GM21515 (cell line): ENCODE results near the gene TOX2.

ENCODE experiments used
- ATAC-seq: cut with Tn5 transposase; IDR thresholded peaks from one replicate; pipeline ENCODE4 v1.9.1; 2021; ENCODE audit not compliant: unreplicated experiment

Gene TOX2

GRCh38 chr20:44052166-44052565 lies 137.5 kb downstream of the TOX2 start:
- no peak for ATAC-seq

DNA sequence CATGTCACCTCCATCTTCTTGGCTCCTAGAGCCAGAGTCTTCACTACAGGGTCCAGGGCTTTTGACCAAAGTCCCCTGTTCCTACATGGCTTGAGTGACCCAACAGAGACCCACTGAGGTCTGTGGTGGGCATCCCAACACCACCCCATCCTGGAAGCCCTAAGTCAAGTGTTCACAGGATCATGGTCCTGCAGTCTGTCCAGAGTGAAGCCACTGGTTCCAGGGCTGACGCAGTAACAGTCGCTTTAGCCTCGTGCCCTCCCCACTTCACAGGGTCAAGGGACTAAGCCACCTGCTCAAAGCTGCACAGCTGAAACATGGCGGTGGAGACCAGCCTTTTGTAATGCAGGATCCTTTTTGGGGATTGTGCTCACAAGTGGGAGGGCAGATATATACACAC lies 138.4 kb downstream of the TOX2 start:
- ATAC-seq, result no peak

DNA sequence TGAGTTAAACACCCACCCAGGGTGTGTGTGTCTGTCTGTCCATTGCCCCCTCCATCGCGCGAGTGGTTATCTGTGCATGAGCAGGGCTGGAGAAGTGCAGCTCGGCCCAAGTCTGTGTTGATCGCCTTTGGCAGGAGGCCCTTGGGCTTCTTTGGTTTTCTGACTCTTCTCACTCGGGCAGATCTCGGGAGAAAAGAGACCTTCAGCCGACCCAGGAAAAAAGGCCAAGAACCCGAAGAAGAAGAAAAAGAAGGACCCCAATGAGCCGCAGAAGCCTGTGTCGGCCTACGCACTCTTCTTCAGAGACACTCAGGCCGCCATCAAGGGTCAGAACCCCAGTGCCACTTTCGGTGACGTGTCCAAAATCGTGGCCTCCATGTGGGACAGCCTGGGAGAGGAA lies 139.5 kb downstream of the TOX2 start:
- no peak for ATAC-seq

- ATAC-seq, result no peak
These were observed 140.2 kb downstream of the TOX2 start for GRCh38 chr20:44054849-44055248.

- ATAC-seq, result no peak
These were observed 141.5 kb downstream of the TOX2 start for GRCh38 chr20:44056010-44056698.

- ATAC-seq, result no peak
These were observed 143.3 kb downstream of the TOX2 start for GRCh38 chr20:44057698-44058675.

GRCh38 chr20:44064501-44065400 lies 150.1 kb downstream of the TOX2 start:
- no peak for ATAC-seq

DNA sequence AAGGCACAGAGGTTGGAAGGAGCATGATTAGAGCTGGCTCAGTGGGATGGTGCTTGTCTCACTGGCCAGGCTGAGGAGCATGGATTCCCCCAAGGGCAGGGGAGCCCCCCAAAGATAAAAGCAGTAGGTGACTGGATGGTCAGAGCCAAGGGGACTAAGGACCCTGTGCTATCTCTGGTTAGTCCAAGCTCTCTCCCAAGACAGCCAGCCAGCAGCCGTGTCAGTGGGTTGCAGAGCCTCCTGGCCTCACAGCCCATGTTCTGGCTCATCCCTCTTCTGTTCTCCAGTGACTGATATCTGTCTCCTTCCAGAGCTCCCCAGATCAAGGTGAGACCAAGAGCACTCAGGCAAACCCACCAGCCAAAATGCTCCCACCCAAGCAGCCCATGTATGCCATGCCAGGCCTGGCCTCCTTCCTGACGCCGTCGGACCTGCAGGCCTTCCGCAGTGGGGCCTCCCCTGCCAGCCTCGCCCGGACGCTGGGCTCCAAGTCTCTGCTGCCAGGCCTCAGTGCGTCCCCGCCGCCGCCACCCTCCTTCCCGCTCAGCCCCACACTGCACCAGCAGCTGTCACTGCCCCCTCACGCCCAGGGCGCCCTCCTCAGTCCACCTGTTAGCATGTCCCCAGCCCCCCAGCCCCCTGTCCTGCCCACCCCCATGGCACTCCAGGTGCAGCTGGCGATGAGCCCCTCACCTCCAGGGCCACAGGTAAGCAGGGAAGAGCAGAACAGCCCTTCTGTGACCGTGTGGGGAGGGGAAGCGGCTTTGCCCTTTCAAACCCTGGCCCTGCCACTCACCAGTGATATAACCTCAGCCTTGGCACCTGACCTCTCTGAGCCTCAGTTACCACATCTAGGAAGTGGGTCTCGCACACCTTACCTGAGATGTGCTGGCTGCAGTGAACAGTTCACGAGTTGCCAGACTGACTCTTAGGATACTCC lies 151.0 kb downstream of the TOX2 start:
- ATAC-seq, result no peak

- no peak for ATAC-seq
These were observed 152.3 kb downstream of the TOX2 start for GRCh38 chr20:44066645-44067606.

GRCh38 chr20:44067650-44068081 lies 153.0 kb downstream of the TOX2 start:
- ATAC-seq, result no peak

DNA sequence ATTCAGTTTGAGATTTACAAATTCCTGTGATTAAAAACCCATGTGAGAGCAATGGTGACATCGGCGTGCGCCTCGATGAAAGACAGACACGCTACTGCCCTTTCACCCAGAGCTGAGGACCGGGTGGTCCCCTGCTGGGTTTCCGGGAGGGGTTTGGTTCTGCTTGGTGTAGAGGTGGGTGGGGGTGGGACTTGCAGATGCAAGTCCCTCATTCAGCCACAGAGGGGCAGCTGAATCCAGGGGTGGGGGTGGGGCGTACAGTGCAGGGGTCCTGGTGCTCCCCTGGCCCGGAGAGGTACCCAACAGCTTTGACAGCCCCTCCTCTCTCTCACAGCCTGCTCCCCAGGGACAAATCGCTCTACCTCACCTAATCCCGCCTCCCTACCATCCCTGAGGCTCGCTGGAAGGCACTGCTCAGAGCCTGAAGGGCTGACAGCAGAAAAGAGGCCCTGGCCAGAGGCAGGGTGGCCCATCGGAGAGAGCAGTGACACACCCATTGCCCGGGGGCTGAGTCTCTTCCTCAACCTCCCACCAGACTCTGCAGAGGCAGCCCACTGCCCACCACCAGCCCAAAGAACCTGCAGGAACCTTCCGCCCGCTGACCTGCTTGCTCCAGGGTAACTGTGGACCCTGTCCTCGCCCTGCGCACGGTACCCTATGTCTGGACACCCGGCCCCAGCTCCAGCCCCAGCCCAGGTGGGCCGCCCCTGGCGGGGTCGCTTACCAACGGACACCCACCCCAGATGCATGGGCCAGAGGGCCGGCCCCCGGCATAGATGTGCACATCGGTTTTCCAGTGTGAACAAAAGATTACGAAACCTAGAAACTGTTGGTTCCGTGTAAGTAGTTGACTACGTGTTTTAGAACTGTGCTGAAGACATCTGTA lies 153.9 kb downstream of the TOX2 start:
- no peak for ATAC-seq

- no peak for ATAC-seq
These were observed 154.8 kb downstream of the TOX2 start for GRCh38 chr20:44069203-44070011.

DNA sequence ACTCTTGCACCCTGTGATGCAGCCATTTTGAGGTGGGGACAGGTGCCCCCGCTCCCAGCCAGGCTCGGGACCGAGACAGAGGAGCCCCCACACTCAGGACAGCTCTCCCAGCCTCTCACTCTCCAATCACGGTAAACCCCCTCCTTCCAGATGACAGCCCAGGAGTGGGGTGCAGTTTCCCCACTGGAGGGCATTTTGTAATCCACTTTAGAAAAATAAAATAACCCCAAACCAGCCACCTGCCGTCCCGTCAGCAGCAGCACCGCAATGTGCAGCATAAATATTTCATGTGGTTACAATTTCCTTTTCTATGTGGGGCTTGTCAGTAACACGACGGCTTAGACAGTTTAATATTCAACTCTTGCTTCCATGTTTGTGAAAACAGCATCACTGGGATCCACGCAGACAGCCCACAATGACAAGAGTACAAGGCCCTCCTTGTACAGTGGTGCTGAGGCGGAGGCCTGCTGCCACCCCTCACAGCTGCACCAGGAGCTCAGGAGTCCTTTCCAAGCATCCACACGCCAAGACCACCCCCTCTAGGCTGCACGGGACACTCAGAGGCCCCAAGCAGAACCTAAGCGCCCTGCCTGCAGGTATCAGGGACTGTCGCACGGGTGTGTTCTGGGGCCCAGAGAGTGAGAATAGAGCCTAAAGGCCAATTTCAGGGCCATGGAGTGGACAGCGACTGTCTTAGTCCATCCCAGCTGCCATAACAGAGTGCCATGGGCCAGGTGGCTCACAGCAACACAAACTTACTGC lies 155.7 kb downstream of the TOX2 start:
- ATAC-seq, result no peak

GRCh38 chr20:44071057-44071456 lies 156.4 kb downstream of the TOX2 start:
- no peak for ATAC-seq

- ATAC-seq, result no peak
These were observed 157.0 kb downstream of the TOX2 start for GRCh38 chr20:44071526-44072111.

DNA sequence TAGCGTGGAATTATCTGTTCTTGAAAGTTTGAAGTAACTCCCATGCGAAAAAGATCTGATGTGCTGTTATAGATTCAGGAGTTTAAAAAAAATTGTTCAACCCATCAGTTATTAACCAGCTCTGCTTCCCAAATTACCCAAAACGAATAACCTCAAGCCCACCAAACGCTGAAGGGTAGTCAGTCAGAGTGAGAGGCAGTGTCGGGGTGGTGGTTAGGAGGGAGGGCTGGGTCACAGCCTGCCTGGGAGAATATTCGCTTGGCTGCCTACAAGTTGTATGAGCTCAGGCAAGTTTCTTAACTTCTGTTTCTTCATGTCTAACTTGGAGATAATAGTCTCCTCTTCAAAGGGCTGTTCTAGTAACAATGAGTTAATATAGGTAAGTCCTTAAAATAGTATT lies 157.7 kb downstream of the TOX2 start:
- no peak for ATAC-seq
